ENCODE data around the gene EIF4EBP3.
"Not testable (repeated sequence)": the region's sequence is repeated elsewhere in the genome, so short reads cannot be mapped to it uniquely, and the experiment has no call there.

EIF4EBP3 gene

DNA sequence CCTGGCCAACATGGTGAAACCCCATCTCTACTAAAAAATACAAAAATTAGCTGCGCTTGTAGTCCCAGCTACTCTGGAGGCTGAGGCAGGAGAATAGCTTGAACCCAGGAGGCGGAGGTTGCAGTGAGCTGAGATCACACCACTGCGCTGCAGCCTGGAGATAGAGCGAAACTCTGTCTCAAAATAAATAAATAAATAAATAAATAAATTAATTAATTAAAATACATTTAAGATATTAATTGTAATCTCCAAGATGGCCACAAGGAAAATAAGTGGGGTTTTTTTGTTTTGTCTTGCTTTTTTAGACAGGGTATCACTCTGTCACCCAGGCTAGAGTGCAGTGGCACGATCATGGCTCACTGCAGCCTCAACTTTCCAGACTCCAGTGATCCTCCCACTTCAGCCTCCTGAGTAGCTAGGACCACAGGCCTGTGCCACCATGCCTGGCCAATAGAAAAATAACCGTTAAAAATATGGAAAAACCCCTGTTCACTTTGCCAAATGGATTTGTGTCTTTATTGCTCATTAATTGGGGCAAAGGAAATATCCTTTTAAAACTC lies 31.8 kb downstream of the EIF4EBP3 start:
- not testable (repeated sequence) for DNase-seq (ENCODE audit: low read depth)

DNA sequence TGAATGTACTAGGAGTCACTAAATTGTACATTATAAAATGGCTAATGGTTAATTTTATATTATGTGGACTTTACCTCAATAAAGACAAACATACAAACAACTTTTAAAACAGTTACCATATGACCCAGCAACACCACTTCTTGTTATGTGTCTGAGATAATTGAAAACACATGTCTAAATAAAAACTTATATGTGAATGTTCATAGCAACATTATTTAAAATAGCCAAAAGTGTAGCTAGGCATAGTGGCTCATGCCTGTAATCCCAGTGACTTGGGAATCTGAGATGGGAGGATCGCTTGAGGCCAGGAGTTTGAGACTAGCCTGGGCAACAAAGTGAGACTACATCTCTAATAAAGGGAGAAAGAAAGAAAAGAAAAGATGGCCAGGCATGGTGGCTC lies 40.0 kb downstream of the EIF4EBP3 start:
- no peak for DNase-seq (ENCODE audit: low read depth)

DNA sequence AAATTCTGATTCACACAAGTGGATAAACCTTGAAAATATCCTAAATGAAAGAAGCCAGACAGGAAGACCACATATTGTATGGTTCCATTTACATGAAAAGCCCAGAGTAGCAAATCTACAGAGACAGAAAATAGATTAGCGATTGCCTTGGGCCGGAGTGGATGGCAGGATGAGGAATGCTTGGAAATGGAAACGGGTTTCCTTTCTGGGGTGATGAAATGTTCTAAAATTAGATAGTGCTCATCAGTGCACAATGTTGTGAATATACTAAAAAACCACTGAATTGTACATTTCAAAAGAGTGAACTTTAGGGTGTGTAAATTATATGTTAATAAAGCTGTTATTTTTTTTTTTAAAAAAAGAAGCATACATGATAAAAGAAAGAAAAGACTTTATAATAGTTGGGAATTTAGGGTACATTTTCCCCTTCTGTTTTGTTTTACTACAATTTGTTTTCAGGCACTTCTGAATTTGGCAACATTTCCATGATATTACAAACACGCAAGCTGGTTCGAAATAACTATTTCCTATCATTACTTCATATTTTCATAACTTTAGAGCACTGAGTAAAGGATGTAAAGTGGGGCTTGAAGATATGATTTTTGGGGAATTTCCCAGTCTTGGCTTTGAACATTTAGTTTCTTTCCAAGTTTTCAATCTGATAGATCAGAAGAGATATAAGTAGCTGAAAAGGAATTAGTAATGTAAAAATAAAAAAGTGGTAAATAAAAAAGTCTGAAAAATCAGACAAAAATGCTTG lies 41.0 kb downstream of the EIF4EBP3 start:
- no peak for DNase-seq (ENCODE audit: low read depth)

DNA sequence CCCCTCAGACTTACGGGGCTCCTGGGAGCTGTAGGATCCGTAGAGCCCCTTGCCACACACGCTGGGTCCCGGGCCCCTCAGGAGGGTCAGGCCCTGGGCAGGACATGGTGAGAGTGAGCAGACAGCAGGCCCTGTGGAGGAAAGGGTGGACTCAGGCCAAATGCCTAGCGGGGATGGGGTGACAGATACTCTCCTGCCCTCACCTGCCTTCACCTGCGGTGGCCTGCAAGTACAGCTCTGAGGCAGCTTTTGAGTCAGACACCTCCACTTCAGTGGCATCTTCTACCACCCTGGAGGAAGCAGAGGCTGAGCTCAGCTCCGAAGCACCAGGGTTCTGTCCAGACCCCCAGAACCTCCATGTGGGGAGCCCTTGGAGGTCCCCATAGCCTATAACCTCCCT lies 43.4 kb downstream of the EIF4EBP3 start:
- no peak for DNase-seq (ENCODE audit: low read depth)

DNA sequence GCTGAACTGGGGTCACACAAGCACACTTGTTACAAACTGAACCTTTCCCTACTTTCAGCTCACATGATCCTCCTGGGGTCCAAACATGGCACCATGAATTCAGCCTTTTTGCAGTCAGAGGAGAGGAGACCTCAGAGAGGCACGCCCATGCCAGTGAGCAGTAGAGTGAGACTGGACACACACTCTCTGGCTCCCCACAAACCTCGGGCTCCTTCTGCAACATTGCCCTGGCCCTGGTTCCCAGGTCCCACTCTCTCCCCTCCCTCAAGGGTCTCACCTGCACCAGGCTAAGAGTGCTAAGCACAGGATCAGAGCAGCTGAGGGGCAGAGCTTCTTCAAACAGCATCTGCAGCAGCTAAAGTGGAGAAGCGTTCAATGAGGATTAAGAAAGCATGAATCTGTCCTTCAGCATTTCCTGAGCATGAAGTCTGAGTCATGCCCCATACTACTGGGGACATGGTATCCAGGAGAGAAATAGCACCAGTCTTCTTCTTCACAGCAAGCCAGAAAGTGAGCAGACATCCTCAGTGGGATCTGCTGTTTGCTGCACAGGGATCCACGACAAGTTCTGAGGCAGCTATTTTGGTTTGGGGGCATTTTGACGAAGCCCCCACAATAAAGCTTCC lies 44.4 kb downstream of the EIF4EBP3 start:
- DNase-seq (ENCODE audit: low read depth): no peak

- DNase-seq (ENCODE audit: low read depth): not testable (repeated sequence)
Measured at GRCh38 chr5:140593070-140593469, 45.6 kb downstream of the EIF4EBP3 start.

DNA sequence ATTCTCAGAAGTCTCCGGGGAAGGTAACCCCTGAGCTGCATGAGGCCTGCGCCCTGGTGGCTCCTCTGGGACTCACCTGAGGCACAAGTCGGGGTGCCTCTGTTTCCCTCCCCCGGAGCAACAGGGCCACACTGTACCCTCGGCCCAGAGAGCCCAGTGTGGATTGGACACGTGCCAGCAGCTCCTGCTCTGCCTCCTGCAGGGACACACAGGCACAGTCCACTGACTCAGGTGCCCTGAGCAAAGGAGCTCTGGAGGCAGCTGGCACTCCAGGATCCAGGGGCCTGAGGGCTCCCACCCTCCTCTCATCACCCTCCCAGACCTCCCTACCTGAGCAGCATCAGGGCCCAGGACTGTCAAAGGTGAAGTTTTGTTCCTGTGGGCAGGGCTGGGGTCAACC lies 46.7 kb downstream of the EIF4EBP3 start:
- DNase-seq (ENCODE audit: low read depth): no peak

DNA sequence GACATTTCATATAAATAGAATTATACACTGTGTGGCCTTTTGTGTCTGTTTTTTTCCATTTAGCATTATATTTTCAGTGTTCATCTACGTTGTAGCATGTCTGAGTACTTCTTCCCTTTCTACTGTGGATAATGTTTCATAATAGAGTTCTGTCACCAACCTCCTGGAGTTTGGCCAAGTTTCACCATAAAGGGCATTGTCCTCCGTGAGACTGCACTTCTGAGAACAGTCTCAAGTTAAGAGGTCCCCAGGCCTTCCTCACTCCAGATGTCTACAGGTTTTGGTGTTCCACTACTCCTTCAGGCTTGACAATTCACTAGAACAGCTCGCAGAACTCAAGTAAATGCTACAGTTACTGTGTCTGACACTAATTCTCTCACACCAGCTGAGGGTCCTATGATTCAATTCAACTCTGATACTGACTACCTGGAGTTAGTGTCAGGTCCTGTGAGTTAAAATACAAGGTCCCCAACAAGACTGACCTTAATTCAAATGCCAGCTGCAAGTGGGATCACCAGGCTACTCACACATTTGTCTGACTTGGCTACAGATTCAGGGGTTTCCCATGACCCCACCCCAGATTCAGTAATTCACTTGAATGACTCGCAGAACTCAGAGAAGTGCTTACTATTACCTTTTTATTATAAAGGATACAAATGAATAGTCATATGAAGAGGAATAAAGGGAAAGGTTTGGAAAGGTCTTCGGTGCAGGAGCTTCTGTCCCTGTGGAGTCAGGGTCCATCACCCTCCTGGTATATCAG lies 48.3 kb downstream of the EIF4EBP3 start:
- DNase-seq (ENCODE audit: low read depth): no peak

DNA sequence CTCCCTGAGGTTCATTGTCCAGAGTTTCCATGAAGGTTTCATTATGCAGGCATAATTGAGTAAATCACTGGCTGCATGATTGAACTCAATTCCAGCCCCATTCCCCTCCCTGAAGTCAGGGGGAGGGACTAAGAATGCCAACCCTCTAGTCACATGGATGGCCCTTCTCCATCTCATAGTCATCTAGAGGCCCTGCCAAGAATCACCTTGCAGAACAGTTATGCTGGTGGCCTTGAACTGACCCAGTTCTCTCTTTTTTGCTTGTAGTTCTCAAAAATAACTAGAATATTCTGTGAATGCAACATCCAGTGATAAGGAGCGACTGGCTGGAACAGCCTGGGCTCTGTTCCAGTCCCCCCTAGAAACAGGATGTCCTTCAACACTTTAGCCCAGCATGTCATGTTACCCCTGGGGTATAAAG lies 48.9 kb downstream of the EIF4EBP3 start:
- no peak for DNase-seq (ENCODE audit: low read depth)

GRCh38 chr5:140598836-140599235 lies 51.4 kb downstream of the EIF4EBP3 start:
- DNase-seq (ENCODE audit: low read depth): no peak

Data from GM04504 (cell line).